ENCODE measurements around the gene CRYZ. TPM values are rescaled to one million over a fixed set of nuclear protein-coding genes. Genes with fewer than 3 reads are reported as not detected.
A peak's percentile ranks its signal among the peaks of the same experiment; 100 is the strongest.

The CRYZ gene
- total and polyA plus RNA-seq, 10 of the 15 experiments (the other 5 are each of a cell fraction or from before 2014, with no cell fraction given): 53.4 to 194 (median 79.8) TPM

GRCh38 chr1:74733604-74734484 lies 994 bp upstream of the CRYZ start (continued):
- TF ChIP-seq, protein P1, sequence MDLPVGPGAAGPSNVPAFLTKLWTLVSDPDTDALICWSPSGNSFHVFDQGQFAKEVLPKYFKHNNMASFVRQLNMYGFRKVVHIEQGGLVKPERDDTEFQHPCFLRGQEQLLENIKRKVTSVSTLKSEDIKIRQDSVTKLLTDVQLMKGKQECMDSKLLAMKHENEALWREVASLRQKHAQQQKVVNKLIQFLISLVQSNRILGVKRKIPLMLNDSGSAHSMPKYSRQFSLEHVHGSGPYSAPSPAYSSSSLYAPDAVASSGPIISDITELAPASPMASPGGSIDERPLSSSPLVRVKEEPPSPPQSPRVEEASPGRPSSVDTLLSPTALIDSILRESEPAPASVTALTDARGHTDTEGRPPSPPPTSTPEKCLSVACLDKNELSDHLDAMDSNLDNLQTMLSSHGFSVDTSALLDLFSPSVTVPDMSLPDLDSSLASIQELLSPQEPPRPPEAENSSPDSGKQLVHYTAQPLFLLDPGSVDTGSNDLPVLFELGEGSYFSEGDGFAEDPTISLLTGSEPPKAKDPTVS (IDR thresholded peaks at IDR 0.05; ENCODE audit: low read depth, low read length): peak; percentile 79
- TF ChIP-seq ZBTB33 (IDR thresholded peaks at IDR 0.05) (no peak), E4F1 (IDR thresholded peaks at IDR 0.05; ENCODE audit: borderline replicate concordance, partially characterized antibody) (no peak), ATF3 (IDR thresholded peaks at IDR 0.05; ENCODE audit: borderline replicate concordance, extremely low read depth, low read depth, low read length) (no peak), MEF2A (IDR thresholded peaks at IDR 0.05; ENCODE audit: insufficient read depth, low read depth, low read length) (no peak), POLR2AphosphoS2 (IDR thresholded peaks at IDR 0.05; ENCODE audit: low read depth, low read length) (no peak)
- TF ChIP-seq, protein P2, sequence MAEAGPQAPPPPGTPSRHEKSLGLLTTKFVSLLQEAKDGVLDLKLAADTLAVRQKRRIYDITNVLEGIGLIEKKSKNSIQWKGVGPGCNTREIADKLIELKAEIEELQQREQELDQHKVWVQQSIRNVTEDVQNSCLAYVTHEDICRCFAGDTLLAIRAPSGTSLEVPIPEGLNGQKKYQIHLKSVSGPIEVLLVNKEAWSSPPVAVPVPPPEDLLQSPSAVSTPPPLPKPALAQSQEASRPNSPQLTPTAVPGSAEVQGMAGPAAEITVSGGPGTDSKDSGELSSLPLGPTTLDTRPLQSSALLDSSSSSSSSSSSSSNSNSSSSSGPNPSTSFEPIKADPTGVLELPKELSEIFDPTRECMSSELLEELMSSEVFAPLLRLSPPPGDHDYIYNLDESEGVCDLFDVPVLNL (IDR thresholded peaks at IDR 0.05; ENCODE audit: low read depth, low read length): no peak
- TF ChIP-seq, protein P3, sequence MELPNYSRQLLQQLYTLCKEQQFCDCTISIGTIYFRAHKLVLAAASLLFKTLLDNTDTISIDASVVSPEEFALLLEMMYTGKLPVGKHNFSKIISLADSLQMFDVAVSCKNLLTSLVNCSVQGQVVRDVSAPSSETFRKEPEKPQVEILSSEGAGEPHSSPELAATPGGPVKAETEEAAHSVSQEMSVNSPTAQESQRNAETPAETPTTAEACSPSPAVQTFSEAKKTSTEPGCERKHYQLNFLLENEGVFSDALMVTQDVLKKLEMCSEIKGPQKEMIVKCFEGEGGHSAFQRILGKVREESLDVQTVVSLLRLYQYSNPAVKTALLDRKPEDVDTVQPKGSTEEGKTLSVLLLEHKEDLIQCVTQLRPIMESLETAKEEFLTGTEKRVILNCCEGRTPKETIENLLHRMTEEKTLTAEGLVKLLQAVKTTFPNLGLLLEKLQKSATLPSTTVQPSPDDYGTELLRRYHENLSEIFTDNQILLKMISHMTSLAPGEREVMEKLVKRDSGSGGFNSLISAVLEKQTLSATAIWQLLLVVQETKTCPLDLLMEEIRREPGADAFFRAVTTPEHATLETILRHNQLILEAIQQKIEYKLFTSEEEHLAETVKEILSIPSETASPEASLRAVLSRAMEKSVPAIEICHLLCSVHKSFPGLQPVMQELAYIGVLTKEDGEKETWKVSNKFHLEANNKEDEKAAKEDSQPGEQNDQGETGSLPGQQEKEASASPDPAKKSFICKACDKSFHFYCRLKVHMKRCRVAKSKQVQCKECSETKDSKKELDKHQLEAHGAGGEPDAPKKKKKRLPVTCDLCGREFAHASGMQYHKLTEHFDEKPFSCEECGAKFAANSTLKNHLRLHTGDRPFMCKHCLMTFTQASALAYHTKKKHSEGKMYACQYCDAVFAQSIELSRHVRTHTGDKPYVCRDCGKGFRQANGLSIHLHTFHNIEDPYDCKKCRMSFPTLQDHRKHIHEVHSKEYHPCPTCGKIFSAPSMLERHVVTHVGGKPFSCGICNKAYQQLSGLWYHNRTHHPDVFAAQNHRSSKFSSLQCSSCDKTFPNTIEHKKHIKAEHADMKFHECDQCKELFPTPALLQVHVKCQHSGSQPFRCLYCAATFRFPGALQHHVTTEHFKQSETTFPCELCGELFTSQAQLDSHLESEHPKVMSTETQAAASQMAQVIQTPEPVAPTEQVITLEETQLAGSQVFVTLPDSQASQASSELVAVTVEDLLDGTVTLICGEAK (IDR thresholded peaks at IDR 0.05; ENCODE audit: borderline replicate concordance): no peak

Data from GM12878 (cell line).